ENCODE results near the gene TRAPPC14. TPM values are rescaled to one million over a fixed set of nuclear protein-coding genes. Genes with fewer than 3 reads are reported as not detected.

The TRAPPC14 gene
- total and polyA plus RNA-seq, 2 donors from 2014 or later, result 14.8 to 27.1 TPM

DNA sequence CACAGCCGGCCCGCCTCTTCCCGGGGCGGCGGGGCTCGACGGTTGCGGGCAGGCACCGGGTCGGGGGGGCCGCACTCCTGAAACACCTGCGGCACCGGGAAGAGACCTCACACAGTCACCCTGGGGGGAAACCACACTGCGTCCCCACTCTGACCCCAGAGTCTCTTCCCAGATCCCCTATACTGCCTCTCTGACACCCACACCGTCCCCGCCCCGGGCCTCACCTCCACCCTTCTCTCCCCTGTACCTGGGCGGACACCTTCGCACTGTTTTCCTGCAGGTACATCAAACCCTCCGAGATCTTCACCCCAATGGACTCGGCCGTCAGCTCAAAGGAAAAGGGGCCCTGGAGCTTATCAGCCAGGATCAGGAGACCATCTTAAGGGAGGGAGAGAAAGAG lies 13.3 kb upstream of the TRAPPC14 start:
- Histone ChIP-seq H3K4me3 (ENCODE audit: low read length in 3 of 3) (no peak overlapping the region), H3K36me3 (ENCODE audit: control insufficient read depth in 2 of 3, insufficient read depth in 3 of 3, low read length in 3 of 3) (no peaks in the 10 kb centered on the region), H3K9ac (ENCODE audit: low read length in 3 of 3) (no peak overlapping the region), H3K27ac (ENCODE audit: low read depth in 2 of 2, low read length in 2 of 2) (no peak overlapping the region), H3K27me3 (ENCODE audit: control insufficient read depth, insufficient read depth, low read length) (no peaks in the 10 kb centered on the region), H3K4me1 (ENCODE audit: control insufficient read depth in 2 of 3, insufficient read depth in 2 of 3, low read depth in 1 of 3, low read length in 3 of 3) (peaks cover 0 to 5% (median 3%) of the 10 kb centered on the region in 3 donors), H3K9me3 (ENCODE audit: control insufficient read depth in 2 of 3, insufficient read depth in 1 of 3, low read length in 3 of 3) (no peaks in the 10 kb centered on the region)
- no peak for TF ChIP-seq CTCF (IDR thresholded peaks at IDR 0.05; ENCODE audit: borderline replicate concordance, extremely low read depth, insufficient read depth)
- intact Hi-C loops (cut with DNase I), result no loop called here
- FAIRE-seq (no peak), DNase-seq (peak in 2 of 5 donors; percentile 57 to 71)

- DNase-seq, result peak; percentile 39 to 82 (median 67)
- Histone ChIP-seq H3K9ac (ENCODE audit: low read length in 3 of 3) (no peak overlapping the region), H3K4me1 (ENCODE audit: control insufficient read depth in 2 of 3, insufficient read depth in 2 of 3, low read depth in 1 of 3, low read length in 3 of 3) (peaks cover 0 to 5% (median 3%) of the 10 kb centered on the region in 3 donors), H3K4me3 (ENCODE audit: low read length in 3 of 3) (no peak overlapping the region), H3K9me3 (ENCODE audit: control insufficient read depth in 2 of 3, insufficient read depth in 1 of 3, low read length in 3 of 3) (no peaks in the 10 kb centered on the region), H3K27ac (ENCODE audit: low read depth in 2 of 2, low read length in 2 of 2) (no peak overlapping the region), H3K27me3 (ENCODE audit: control insufficient read depth, insufficient read depth, low read length) (no peaks in the 10 kb centered on the region), H3K36me3 (ENCODE audit: control insufficient read depth in 2 of 3, insufficient read depth in 3 of 3, low read length in 3 of 3) (no peaks in the 10 kb centered on the region)
- FAIRE-seq, result no peak
- no peak for TF ChIP-seq CTCF (IDR thresholded peaks at IDR 0.05; ENCODE audit: borderline replicate concordance, extremely low read depth, insufficient read depth)
- intact Hi-C loops (cut with DNase I), result no loop called here
Measured at GRCh38 chr7:100171087-100171681, 12.7 kb upstream of the TRAPPC14 start.

GRCh38 chr7:100170101-100170897 lies 11.8 kb upstream of the TRAPPC14 start:
- no peak overlapping the region for H3K27ac ChIP-seq (ENCODE audit: low read depth in 2 of 2, low read length in 2 of 2)
- H3K36me3 ChIP-seq (ENCODE audit: control insufficient read depth in 2 of 3, insufficient read depth in 3 of 3, low read length in 3 of 3), result no peaks in the 10 kb centered on the region
- no peak overlapping the region for H3K4me3 ChIP-seq (ENCODE audit: low read length in 3 of 3)
- DNase-seq, result peak in 2 of 5 donors; percentile 55 to 60
- H3K27me3 ChIP-seq (ENCODE audit: control insufficient read depth, insufficient read depth, low read length), result no peaks in the 10 kb centered on the region
- no peak for FAIRE-seq
- no peak for TF ChIP-seq CTCF (IDR thresholded peaks at IDR 0.05; ENCODE audit: borderline replicate concordance, extremely low read depth, insufficient read depth)
- no peaks in the 10 kb centered on the region for H3K9me3 ChIP-seq (ENCODE audit: control insufficient read depth in 2 of 3, insufficient read depth in 1 of 3, low read length in 3 of 3)
- H3K9ac ChIP-seq (ENCODE audit: low read length in 3 of 3), result no peak overlapping the region
- intact Hi-C loops (cut with DNase I), result no loop called here
- H3K4me1 ChIP-seq (ENCODE audit: control insufficient read depth in 2 of 3, insufficient read depth in 2 of 3, low read depth in 1 of 3, low read length in 3 of 3), result peaks cover 0 to 5% (median 3%) of the 10 kb centered on the region in 3 donors

All from kidney (tissue), 14 donors.